GM13977 (cell line): ENCODE results near the gene TUB.

Experiments used
- DNase-seq: peaks from one replicate; pipeline ENCODE4 v3.0.0; 2012; ENCODE audit warnings: low spot score
- CTCF ChIP-seq: IDR thresholded peaks from 2 replicates; pipeline ENCODE4 v1.5.1; 2012; ENCODE audit warnings: mild to moderate bottlenecking, control low read depth; ENCODE audit not compliant: insufficient read depth; ENCODE audit errors: extremely low read depth, missing control alignments
- in situ Hi-C: fragments of 300-500 bp; cut with MboI; formaldehyde crosslinking; loops from one replicate; pipeline ENCODE4 v1.12.0; 2022; ENCODE audit warnings: low sequenced_read_pairs, low pct_unique_long_range_greater_than_20kb, mixed read lengths, inconsistent platforms; ENCODE audit not compliant: unreplicated experiment

TUB gene

DNA sequence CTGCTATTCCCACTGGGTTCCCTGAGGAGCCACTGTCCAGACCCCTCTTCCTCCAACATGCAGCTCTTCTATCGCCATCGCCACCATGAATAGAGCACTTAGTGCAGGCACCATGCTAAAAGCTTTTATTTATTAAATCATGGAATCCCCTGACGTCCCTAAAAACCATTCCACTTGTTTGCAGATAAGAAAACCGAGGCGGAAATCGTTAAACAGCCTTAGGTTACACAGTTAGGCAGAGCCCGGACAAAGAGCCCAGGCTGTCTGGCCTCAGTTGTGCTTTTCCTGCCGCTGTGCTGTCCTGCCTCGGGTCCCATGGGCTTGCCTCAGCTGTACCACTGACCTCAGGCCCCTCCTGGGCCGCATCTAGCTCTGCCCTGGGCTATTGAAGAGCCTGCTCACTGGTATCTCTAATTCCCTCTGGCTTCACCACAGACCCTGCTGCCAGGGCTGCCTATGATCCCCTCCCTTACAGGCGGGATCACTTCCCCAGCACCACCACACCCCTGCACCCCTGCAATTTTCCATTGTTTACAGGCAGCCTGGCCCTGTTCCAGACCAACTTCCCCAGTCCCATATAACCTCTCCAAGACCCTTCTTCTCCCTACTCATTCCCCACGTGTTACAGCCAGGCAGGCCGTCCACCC is 13.0 kb upstream of the TUB start:
- in situ Hi-C loops, result no loop called here
- DNase-seq, result no peak
- no peak for TF ChIP-seq CTCF

GRCh38 chr11:8068605-8069221 is 12.3 kb upstream of the TUB start:
- DNase-seq, result no peak
- in situ Hi-C loops, result no loop called here

GRCh38 chr11:8069771-8070170 is 11.2 kb upstream of the TUB start:
- no peak for DNase-seq
- TF ChIP-seq CTCF, result no peak
- in situ Hi-C loops, result no loop called here

More at GRCh38 chr11:8068605-8069221, 12.3 kb upstream of the TUB start:
- no peak for TF ChIP-seq CTCF

DNA sequence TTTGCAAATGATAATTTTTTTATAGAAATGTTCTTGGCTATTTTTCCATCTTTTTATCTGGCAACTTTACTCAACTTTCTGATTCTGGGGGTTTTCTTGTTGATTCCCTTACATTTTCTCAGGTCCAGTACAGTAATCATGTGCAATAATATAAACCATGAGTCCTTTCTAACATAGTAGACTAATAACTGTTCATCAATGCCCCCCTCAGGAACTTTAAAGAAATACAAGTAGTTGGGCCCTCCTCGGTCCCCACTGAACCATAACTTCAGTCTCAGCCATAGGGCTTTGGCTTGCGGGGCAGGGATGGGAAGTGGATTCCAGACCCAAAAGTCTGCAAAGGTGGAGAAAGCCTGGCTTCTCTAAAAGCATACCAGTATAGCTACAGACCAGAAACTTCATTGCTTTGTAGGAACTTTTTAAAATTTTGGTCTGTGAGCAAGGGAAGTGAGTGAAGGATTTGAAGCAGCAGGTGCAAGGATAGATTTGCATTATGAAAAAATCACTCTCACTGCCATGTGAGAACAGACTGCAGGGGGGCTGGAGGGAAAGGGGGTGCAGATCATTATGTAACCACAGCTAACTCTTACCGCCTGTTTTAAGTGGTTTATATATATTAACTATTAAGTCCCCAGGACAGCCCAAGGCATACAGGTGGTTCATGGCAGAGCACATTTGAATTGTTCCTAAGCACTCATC is 10.4 kb upstream of the TUB start:
- TF ChIP-seq CTCF, result peak; percentile 32
- DNase-seq, result peak; percentile 75
- in situ Hi-C loops, result no loop called here

DNA sequence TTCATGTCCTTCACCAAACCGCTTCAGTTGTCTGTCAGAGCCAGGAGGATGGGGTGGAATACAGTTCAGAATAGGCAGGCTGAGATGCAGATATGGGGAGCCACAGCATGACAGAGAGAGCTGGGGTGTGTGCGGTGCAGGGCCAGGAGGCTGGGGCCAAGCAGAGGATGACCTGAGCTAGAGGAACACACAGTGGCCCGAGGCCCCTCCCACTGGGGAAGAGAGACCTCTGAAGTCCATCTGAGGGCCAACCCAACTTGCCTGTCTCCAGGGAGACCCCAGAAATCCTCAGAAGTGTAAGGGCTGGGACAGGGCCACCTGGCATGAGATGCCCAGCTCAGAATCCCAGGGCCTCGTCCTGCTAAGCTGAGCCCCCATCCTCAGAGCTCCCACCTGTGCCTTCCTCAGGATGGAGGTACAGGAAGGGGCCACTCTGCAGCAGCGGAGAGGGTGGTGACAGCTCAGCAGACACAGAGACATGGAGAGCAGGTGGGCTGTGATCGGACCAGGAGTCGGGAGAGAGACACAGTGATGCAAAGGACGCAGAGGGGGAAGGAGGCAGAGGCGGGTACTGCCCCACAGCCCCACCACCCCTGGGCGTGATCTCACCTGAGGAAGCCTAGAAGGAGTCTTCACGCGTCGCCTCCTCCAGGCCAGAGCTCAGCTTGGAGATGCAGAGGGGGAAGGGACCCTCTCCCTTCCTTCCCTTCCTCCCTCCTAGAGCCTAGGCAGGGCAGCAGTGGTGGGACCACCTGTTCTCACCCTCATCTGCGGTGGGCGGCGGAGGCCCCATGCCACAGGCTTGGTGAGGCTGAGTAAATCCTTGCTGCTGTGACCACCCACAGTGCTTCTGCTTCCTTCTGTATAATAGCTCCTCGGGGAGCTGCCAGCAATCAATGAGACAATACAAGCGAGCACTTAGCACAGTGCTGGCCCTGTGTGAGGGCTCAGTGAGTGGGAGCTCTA is 9.1 kb upstream of the TUB start:
- TF ChIP-seq CTCF, result no peak
- in situ Hi-C loops, result no loop called here
- no peak for DNase-seq

GRCh38 chr11:8075119-8075726 is 5.8 kb upstream of the TUB start:
- in situ Hi-C loops, result no loop called here
- DNase-seq, result no peak

More at GRCh38 chr11:8075119-8075726, 5.8 kb upstream of the TUB start:
- TF ChIP-seq CTCF, result no peak
